GM13977 (cell line): Measurements from ENCODE around the gene GNE.

Experiments used
- DNase-seq: peaks from one replicate; pipeline ENCODE4 v3.0.0; 2012; ENCODE audit warnings: low spot score
- in situ Hi-C: fragments of 300-500 bp; cut with MboI; formaldehyde crosslinking; loops from one replicate; pipeline ENCODE4 v1.12.0; 2022; ENCODE audit warnings: low sequenced_read_pairs, low pct_unique_long_range_greater_than_20kb, mixed read lengths, inconsistent platforms; ENCODE audit not compliant: unreplicated experiment
- TF ChIP-seq, protein P1 (sequence below): IDR thresholded peaks from 2 replicates; pipeline ENCODE4 v1.5.1; 2012; ENCODE audit warnings: mild to moderate bottlenecking, control low read depth; ENCODE audit not compliant: insufficient read depth; ENCODE audit errors: extremely low read depth, missing control alignments

The GNE gene

DNA sequence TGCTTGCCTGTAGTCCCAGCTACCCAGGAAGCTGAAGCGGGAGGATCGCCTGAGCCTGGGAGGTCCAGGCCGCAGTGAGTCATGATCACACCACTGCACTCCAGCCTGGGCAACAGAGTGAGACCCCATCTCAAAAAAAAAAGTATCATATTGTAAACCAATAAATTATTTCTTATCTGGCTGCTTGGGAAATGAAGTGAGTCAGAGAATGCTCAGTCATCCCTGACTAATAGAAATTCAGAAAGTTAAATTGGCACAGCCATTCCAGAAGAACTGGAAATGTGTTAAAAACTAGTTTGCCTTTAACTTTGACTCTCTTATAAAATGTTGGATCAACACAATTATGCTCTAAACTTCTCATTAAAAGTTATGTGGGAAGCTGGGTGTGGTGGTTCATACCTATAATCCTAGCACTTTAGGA lies 9.8 kb upstream of the GNE start:
- TF ChIP-seq, protein P1, sequence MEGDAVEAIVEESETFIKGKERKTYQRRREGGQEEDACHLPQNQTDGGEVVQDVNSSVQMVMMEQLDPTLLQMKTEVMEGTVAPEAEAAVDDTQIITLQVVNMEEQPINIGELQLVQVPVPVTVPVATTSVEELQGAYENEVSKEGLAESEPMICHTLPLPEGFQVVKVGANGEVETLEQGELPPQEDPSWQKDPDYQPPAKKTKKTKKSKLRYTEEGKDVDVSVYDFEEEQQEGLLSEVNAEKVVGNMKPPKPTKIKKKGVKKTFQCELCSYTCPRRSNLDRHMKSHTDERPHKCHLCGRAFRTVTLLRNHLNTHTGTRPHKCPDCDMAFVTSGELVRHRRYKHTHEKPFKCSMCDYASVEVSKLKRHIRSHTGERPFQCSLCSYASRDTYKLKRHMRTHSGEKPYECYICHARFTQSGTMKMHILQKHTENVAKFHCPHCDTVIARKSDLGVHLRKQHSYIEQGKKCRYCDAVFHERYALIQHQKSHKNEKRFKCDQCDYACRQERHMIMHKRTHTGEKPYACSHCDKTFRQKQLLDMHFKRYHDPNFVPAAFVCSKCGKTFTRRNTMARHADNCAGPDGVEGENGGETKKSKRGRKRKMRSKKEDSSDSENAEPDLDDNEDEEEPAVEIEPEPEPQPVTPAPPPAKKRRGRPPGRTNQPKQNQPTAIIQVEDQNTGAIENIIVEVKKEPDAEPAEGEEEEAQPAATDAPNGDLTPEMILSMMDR = no peak
- no peak for DNase-seq
- in situ Hi-C loops = no loop called here

DNA sequence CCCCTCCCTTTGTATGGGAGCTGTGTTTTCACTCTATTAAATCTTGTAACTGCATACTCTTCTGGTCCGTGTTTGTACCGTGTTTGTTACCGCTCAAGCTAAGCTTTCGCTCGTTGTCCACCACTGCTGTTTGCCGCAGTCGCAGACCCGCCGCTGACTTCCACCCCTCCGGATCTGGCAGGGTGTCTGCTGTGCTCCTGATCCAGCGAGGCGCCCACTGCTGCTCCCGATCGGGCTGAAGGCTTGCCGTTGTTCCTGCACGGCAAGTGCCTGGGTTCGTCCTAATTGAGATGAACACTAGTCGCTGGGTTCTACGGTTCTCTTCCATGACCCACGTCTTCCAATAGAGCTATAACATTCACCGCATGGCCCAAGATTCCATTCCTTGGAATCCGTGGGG lies 6.6 kb upstream of the GNE start:
- no peak for DNase-seq
- TF ChIP-seq, protein P1 = no peak
- in situ Hi-C loops = no loop called here

DNA sequence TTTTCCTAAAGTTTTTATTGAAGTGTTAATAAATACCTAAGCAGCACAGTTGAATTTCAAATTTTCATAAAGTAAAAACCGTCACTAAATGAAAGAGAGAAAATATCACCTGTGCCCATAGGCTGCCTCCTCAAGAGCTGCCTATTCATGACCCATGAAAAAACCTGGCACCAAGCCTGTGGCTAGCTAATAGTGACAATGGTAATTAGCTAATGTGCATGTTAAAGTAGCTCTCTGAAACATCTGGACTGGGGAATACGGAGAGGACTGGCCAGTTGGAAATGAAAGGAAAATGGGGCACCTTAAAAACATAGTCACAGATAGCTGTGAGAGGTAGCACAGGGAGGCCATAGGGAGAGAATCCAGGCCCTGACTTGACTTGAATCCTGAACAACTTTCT lies 5.4 kb upstream of the GNE start:
- DNase-seq = no peak
- TF ChIP-seq, protein P1 = no peak
- in situ Hi-C loops = no loop called here

DNA sequence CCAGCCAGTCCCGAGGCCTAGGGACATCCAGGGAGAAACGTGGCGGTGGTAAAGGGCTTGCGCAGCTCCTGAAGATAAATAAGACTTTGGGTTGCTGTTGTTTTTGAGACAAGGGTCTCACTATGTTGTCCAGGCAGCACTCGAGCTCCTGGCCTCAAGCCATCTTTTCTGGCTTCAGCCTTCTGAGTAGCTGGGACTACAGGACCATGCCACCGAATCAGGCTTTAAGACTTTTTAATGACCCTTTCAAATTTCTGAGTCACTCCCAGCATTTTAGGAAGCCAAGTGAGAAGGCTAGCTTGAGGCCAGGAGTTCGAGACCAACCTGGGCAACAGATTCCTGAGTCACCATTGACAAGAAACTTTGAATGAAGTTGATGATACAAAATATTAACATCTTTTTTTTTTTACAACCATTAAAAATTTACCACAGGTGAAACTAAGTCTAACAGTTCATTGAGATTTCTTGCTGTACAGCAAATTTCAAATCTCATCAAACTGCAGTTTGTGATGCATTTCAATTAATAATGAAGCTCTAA lies 817 bp upstream of the GNE start:
- in situ Hi-C loops = no loop called here
- no peak for DNase-seq
- TF ChIP-seq, protein P1 = no peak

DNA sequence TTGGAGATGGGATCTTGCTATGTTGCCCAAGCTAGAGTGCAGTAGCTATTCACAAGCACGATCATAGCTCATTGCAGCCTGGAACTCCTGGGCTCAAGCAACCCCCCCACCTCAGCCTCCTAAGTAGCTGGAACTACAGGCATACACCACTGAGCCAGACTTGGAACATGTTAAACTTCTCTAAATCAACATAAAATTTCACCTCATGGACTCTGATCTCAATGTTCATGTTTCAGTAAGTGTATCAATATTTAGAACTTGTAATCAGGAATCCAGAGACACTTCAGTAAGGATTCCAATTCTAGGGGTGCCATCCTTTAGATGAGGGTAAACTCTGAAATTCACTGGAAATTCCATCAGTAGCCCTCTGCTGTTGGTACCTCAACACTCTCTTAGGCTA lies 6.8 kb downstream of the GNE start:
- TF ChIP-seq, protein P1 = no peak
- in situ Hi-C loops = no loop called here
- DNase-seq = no peak

DNA sequence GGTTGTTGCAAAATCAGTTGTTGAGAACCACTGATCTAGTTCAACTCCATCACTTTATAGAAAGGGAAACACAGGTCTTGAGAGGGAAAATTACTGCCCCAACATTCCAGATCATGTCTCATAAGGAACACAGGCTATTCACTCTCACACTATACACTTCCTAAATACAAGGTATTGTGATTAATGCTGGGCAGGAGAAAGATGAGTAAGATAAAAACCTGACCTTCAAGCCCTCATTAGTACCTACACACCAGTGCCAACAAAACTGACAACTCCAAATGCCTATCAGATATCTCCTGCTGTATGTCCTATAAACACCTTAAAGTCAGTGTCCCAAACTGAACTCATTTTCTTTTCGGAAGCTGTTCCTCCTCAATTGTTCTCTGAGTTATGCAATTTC lies 8.2 kb downstream of the GNE start:
- no peak for DNase-seq
- in situ Hi-C loops = no loop called here
- TF ChIP-seq, protein P1 = no peak

DNA sequence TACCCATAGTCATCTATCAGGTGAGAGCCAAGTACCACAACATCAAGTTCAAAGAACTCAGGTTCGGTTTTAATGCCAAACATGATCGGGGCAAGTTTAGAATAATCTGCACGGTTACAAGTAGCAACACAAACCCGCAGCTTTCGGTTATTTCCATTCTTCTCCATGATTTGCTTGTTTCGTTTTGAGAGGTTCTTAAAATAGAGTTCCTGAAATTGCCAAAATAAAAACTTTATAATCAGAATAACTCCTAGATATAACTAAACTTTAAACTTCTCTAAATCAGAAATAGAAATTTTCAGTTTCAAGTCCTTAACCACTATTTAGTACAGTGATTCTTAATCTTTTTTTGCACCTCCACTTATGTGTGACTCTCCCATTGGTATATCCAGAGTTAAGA lies 9.1 kb downstream of the GNE start:
- in situ Hi-C loops = no loop called here
- TF ChIP-seq, protein P1 = no peak
- DNase-seq = no peak
